GM10248 (cell line): ENCODE data around the gene ABHD12B.

Experiments
- CTCF ChIA-PET: fragments of 300-600 bp; sonication (Branson Sonifier 250); formaldehyde crosslinking; extraction: SDS; loops from one replicate; lab custom pipeline; 2021; ENCODE audit warnings: antibody characterized with exemption; lab: Yijun Ruan, JAX
- POLR2A ChIA-PET: fragments of 350-650 bp; sonication (Branson Sonifier 250); formaldehyde crosslinking; extraction: SDS; loops from one replicate; lab custom pipeline; 2020; ENCODE audit warnings: antibody characterized with exemption; lab: Yijun Ruan, JAX
- DNase-seq: peaks from one replicate; pipeline ENCODE4 v3.0.0; 2012; ENCODE audit errors: extremely low spot score
- CTCF ChIP-seq: IDR thresholded peaks from 2 replicates; pipeline ENCODE4 v1.5.1; 2012; ENCODE audit warnings: mild to moderate bottlenecking, low read depth; ENCODE audit errors: extremely low read depth, missing control alignments, control extremely low read depth

The ABHD12B gene

DNA sequence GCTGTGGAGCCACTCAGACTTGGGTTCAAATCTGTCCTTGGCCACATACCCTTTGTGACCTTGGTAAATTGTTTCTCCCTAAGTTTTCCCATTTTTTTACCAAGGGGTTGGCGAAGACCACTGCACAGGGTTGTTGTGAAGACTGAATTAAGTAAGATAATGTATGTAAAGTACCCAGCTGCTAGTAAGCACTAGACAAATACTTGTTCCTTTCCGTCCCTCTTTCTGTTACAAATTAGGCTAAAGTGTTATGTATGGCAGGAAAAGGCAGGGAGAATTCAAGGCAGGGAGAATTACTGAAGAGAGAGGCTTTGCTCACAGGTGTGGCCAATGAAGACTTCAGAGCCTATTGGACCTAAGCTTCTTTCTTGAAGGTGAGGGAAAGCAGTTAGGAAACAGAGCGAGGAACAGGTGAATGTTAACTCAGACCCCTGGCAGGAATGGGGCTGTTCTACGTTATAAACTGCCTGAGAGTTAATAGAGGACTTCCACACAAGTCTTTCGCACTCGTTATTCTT lies 25.9 kb downstream of the ABHD12B start:
- no peak for DNase-seq
- CTCF ChIA-PET = no interaction called here
- TF ChIP-seq CTCF = no peak
- POLR2A ChIA-PET = no interaction called here

GRCh38 chr14:50901361-50901760 lies 29.5 kb downstream of the ABHD12B start:
- POLR2A ChIA-PET = no interaction called here
- CTCF ChIA-PET = no interaction called here
- peak; percentile 19 for DNase-seq
- TF ChIP-seq CTCF = no peak

- no peak for TF ChIP-seq CTCF
- ChIA-PET POLR2A (no interaction called here), CTCF (interaction anchor here (0.7 to 1.5 kb wide), 4 partner anchors 21 to 45 kb away, joined by 3 to 4 read pairs (median 3); no protein-coding TSS in a partner anchor)
- no peak for DNase-seq
Measured at GRCh38 chr14:50904719-50905118, 32.9 kb downstream of the ABHD12B start.

DNA sequence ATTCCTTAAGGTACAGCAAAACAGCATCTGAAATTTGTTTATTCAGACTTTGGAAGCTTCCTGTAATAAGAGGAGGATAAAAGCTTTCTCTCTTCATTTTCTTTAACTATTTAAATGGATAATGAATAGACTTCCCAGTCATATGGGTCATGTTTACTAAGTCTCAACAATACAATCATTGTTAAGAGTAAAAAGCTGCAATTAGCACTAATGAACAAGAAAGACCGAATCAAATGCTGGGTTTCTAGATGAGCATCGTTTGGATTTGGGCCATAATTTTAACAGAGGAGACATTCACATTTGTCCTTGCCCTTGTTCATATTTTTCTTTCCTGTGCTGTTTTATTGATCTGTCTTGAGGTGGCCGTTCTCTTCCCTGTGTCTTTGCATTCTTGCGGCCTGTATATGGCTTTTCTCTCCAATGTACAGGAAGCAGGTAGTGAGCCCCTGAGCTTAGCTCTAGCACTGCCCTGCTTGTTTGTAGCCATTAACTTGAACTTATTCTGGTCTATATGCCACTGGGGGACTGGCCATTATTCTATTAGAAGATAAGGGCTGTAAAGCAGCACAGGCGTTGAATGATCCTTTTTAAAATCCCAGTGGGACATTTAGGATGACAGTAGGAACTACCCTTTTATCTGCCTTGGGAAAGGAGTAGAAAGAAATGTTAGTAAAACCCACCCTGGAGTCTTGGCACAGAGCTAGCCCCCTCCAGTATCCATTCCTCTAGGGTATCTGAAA lies 34.6 kb downstream of the ABHD12B start:
- no peak for DNase-seq
- POLR2A ChIA-PET = no interaction called here
- CTCF ChIA-PET = no interaction called here
- TF ChIP-seq CTCF = no peak

- CTCF ChIA-PET = interaction anchor here (1.4 to 2.1 kb wide), 2 partner anchors 9 to 12 kb away, joined by 3 to 6 read pairs; no protein-coding TSS in a partner anchor
Measured at GRCh38 chr14:50910495-50911420, 38.9 kb downstream of the ABHD12B start.

More at GRCh38 chr14:50910495-50911420, 38.9 kb downstream of the ABHD12B start:
- DNase-seq = no peak
- TF ChIP-seq CTCF = no peak
- POLR2A ChIA-PET = no interaction called here
